Panc1 (cell line): ENCODE results near the gene HOXB3.
A peak's percentile ranks its signal among the peaks of the same experiment; 100 is the strongest.

Experiments used
- CTCF ChIP-seq: fragments of 450-650 bp; IDR thresholded peaks from 2 replicates; pipeline ENCODE4 v1.5.1; 2017; ENCODE audit warnings: mild to moderate bottlenecking
- POLR2AphosphoS5 ChIP-seq: IDR thresholded peaks from 2 replicates; pipeline ENCODE4 v1.6.1; 2012; ENCODE audit warnings: mild to moderate bottlenecking, low read depth, low read length, moderate library complexity
- SIN3A ChIP-seq: IDR thresholded peaks from 2 replicates; pipeline ENCODE4 v1.6.1; 2012; ENCODE audit warnings: low read depth, mild to moderate bottlenecking, low read length, moderate library complexity, borderline replicate concordance; ENCODE audit not compliant: insufficient read depth
- TCF7L2 ChIP-seq: IDR thresholded peaks from 2 replicates; pipeline ENCODE4 v1.6.1; 2011; ENCODE audit warnings: mild to moderate bottlenecking, low read depth, low read length, inconsistent platforms

- TF ChIP-seq CTCF (no peak), POLR2AphosphoS5 (peak; percentile 78; the same call in 1 of the 2 replicates), SIN3A (peak; percentile 96), TCF7L2 (no peak; the same call in 1 of the 2 replicates)
Measured at GRCh38 chr17:48603959-48604769, 14.1 kb upstream of the HOXB3 start.
